GM18909 (cell line): ENCODE results near the gene SRPK2.
"Not testable (repeated sequence)": the region's sequence is repeated elsewhere in the genome, so short reads cannot be mapped to it uniquely, and the experiment has no call there.

Experiments
- ATAC-seq: cut with Tn5 transposase; IDR thresholded peaks from one replicate; pipeline ENCODE4 v1.9.1; 2021; ENCODE audit warnings: mild to moderate bottlenecking; ENCODE audit not compliant: unreplicated experiment, poor library complexity

The SRPK2 gene

DNA sequence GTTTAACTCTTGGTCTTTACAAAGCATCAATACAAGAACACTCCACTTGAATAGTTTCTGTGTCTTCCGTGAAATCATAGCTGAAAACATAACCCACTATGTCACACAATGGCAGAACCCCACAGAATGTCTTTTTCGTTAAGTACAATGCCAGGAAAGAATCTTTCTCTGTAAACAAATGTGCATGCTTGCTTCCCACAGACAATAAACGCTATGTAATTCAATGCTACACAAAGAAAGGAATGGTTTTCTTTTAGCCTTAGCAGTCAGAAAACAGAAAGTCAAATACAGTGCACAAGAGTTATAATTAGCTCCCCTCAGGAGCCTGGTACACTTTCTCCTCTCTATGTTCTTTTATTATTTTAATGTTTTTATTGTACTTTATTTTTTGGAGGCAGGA lies 186.1 kb downstream of the SRPK2 start:
- ATAC-seq: no peak

DNA sequence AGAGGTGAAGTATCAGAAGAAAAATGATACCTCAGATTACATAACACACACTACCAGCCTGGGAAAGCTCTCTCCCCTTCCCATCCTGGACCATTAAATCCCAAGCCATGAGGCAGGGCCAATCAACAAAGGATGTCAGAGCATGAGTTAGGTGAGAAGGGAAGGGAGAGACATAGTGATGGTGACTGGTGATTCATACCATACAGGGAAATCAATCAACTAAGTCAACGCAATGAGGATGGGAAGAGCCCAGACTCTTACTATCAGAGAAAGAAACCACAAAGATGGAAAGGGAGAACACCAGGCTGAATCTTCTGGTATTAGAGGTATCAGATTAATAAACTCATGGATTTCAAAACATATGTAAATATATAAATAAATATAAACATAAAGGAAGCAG lies 189.3 kb downstream of the SRPK2 start:
- ATAC-seq: no peak

DNA sequence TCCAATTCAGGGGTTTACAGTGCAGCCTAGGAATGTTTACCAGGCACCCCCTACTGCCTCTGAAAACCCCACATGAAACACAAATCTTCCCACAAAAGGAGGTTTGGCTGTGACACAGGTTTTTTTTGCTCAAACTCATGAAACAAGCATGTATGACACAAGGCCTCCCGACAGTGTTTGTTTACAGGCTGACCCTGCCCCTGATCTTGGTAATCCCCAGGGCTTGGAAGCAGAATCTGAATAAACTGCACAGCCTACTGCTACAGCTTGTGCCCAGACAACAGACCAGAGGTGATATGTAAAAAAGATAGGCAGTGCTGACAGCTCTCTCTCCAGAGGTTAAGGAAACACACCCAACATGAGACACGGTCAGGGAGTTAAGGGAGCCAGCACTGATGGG lies 190.5 kb downstream of the SRPK2 start:
- ATAC-seq: no peak

DNA sequence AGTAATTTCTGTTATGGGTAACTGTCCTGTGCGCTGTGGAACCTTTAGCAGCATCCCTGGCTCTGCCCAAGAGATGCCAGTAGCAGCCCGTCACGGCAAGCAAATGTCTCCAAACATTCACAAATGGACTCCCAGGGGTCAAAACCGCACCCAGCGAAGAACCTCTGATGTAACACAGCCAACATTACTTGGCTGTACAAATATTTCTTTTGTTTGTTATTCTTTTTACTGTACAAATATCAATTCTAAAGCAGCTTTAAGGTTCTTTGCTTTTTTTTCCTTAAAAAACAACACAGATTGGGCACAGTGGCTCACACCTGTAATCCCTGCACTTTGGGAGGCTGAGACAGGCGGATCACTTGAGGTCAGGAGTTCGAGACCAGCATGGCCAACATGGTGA lies 192.2 kb downstream of the SRPK2 start:
- ATAC-seq: no peak

DNA sequence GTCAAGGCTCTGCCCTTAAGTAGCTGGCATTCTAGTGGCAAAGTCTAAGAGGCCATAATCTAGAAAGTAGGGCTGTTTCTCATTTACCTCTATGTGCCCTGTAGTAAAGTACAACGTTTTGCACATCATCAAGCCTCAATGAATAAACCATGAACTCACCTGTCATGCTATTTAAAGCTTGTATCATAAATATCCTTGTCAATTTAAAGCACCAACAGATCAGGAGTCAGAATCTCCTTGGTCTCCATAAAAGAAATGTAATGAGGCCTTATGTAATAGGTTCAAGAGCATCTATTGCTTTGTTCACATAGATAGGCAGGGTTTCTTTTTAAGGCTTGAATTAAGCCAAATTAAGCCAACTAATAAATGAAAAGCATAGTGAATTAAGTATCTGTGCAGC lies 192.8 kb downstream of the SRPK2 start:
- ATAC-seq: no peak

DNA sequence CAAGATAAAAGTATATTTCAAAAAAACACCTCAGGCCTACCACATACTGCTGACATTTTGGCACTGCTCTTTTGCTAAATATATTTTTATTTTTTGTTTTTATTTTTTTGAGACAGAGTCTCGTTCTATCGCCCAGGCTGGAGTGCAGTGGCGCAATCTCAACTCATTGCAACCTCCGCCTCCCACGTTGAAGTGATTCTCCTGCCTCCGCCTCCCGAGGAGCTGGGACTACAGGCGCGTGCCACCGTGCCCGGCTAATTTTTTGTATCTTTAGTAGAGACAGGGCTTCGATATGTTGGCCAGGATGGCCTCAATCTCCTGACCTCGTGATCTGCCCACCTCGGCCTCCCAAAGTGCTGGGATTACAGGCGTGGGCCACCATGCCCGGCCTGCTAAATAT lies 193.8 kb downstream of the SRPK2 start:
- not testable (repeated sequence) for ATAC-seq

DNA sequence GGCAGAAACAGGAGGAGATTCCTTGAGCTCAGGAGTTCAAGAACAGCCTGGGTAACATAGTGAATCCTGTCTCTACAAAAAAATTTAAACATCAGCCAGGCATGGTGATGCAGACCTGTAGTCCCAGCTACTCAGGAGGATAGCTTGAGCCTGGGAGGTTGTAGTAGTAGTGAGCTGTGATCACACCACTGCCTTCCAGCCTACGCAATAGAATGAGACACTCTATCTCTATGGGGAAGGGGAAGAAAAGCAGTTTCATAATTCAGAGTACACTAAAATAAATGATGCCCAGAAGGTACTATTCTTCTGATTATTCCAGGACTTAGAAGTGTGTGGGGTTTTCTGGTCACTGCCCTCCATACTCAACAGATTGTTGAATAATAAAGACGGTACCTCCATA lies 197.4 kb downstream of the SRPK2 start:
- ATAC-seq: no peak

DNA sequence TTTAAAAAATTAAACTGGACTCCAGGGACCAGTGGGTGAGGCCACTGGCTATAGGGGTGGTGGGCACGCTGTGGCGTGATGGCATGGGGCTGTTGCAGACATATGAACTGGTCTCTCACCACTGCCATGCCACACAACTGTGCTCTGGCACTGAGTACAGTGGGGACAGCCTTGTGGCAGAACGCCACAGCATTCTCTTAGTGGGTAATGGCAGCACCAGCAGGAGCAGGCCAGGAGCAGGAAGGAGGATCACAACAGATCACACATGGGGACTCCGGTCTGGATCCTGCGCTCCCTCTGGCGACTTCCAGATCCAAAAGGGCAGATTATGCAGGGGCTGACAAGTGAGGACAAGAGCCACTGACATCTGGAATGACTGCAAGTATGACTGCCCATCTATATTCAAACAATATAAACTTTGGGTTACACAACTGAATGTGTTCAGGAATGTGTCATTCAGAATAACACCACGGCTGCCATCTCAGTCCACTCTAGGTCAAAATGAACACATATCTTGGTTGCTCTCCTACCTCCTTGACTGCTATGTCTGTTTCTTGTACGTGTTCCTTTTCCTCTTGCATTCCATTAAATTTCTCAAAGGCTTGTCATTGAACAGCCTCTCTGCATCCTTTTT lies 198.7 kb downstream of the SRPK2 start:
- no peak for ATAC-seq

DNA sequence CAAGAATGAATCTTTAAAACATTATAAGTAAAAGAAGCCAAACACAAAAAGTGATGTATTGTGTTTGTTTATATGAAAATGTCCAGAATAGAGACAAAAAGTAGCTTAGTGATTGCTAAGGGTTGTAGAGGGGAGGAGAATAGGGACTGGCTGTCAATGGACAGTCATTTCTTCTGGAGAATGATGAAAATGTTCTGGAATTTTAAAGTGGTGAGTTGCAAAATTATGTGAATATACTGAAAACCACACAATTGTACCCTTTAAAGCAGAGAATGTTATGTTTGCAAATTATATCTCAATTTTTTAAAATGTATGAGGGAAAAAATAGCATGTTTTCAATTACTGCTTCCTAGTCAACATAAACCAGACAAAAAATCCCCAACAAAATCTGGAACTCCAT lies 200.5 kb downstream of the SRPK2 start:
- no peak for ATAC-seq

DNA sequence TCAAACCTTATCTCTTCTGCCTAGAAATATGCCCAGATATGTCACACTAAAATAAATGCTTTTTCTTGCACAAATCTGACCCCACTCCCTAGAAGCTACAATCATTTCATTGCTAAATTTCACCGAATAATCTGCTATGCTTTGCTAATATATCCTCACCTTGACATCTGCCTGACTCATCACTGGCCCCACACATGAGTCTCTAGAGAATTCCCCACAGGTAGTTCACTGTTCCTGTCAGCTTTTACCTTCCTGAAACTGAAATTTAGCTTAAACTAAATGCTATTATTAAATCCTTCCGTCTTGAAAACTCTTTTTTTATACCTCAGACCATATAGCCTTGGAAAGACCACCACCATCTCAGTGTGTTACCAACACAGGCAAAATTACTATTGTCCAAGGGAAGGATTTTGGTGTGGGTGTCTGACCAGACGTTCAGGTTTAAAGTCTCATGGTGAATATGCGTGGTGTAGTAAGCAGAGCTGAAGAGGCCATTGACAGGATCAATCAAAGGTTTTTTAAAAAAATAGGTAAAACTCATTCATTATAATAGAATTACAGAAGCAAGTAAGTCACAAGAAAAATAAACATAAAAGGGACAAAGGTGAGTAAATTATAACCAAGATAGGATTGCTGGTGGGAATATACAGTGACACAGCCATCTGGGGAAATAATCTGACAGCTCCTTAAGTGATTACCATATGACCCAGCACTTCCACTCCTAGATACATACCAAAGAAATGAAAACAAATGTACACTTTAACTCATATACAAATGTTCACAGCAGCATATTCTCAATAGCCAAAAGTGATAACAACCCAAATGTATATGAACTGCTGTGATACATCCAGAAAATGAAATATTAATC lies 201.2 kb downstream of the SRPK2 start:
- ATAC-seq: peak; percentile 67

DNA sequence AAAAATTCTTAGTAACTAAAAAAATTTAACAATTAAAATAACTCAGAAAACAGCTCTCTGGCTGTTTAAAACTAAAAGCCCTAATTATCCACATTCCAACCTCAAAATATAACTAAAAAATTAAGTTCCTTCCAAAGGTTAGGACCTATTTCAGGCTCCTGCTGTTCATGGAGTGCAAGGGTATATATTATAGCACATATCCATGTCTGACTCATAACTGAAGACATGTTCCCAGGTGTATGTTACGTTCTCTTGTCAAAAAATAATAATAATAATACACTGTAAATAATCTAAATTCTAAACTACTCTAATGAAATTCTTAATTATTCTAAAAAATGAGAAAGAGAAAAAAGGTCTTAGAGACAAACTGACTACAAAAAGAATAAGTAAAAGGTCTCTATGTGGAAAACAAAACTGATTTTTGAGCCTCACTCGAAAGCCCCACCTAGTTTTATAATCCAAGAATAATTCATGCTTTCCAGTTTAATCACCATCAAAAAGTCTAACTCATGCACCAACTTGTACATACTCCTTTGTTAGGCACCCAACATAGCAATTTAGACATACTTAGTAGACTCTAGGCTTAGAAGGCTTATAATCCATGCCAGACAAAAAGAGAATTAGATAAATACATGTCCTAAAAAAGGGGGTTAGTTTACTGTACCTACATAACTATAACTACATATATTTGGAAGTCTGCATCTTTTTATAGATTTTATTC lies 203.3 kb downstream of the SRPK2 start:
- ATAC-seq: no peak

DNA sequence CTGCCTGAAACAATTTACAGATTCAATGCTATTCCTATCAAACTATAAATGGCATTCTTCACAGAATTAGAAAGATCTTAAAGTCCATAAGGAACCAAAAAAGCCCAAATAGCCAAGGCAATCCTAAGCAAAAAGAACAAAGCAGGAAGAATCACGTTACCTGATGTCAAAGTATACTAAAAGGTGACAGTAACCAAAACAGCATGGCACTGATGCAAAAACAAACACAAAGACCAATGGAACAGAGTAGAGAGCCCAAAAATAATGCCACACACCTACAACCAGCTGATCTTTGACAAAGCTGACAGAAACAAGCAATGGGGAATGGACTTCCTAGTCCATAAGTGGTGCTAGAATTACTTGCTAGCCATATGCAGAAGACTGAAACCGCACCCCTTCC lies 208.7 kb downstream of the SRPK2 start:
- ATAC-seq: no peak

DNA sequence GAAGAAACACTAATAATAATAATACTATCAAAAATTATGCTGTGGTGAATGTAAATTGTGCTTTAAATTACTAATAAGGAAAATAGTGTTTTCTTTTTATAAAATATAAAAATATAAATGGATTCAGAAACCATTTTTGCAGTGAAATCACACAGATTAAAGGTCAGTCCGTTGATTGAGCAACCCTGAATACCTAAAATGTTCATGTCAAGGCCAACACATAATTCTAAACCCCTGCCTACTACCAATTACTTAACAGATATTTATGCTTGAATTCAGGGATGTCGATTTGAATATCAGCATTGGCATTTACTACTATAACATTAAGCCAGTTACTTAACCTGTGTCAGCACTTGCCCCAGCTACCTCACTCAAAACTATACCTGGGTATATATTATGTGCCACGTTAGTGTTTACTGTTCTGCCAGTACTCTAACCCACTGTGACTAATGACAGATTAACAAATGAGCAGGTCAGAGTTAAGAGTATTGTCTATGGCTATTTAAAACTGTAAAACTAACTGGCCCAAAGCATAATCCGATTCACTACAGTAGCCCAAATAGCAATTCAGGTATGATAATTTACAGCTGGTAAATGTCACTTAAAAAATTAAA lies 209.7 kb downstream of the SRPK2 start:
- no peak for ATAC-seq

DNA sequence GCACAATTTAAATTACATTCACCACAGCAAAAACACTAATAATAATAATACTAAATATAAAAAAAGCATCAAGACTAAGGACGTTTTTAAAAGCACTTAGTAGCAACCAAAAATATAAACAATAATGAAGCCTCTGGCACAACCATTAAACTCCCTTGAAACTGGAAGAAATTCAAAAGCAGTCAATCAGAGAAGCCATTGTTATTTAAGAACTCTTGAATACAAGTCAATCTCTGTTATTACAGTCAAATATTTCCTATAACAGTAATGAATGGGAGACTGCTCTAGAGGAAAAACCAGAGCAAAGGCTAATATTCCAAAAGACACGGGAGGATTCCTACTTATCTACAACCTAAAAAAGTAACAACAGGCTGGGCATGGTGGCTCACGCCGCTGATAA lies 210.5 kb downstream of the SRPK2 start:
- no peak for ATAC-seq

DNA sequence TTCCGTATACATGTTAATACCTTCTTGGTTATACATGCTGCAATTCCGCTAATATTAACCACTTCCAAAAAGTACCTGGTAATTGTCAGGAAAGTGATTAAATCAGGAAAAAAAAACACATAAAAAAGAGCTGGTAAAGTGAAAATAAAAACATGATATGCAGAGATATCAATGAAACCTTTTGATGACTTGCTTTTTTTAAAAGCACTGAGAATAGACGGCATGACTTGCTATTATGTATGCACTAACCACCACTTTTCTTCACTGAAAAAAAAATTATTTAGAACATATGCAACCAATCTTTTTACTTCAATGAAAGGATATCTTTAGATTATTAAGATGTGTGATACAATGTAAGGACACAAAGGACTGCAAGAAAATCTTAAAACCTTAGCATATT lies 211.7 kb downstream of the SRPK2 start:
- no peak for ATAC-seq

DNA sequence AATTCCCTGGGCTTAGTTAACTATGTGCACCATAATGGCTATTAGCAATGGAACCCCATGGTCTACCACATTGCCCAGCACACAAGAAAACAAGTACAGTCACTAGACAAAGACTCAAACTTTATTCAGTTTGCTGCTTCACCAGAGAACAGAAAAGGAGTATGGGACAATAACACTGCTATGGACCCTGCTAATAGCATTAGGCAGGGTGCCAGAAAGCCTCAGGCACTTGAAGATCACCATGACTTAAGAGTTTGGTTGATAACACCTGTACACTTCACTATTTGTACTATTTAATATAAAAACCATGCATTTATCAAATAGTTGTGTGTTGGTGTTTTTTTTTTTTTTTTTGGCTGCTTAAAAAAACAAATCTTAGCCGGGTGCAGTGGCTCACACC lies 215.1 kb downstream of the SRPK2 start:
- ATAC-seq: no peak

DNA sequence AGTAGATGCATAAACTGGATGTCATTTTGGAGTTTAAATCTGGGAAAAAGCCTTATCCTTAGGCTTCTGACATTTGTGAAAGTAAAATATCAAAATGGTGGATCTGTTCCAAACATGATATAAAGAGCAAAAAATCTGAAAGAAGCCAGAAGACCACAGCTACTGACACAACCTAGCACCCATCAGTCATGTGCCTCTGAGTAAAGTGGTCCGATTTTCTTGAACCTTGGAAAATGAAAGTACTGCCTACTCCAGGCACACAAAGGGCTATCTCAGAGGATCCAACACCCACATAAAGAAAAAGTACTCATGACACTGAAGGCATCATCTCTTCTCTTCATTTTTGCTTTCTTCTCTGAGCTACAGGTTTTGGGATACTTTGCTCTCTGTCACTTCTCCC lies 224.0 kb downstream of the SRPK2 start:
- no peak for ATAC-seq

DNA sequence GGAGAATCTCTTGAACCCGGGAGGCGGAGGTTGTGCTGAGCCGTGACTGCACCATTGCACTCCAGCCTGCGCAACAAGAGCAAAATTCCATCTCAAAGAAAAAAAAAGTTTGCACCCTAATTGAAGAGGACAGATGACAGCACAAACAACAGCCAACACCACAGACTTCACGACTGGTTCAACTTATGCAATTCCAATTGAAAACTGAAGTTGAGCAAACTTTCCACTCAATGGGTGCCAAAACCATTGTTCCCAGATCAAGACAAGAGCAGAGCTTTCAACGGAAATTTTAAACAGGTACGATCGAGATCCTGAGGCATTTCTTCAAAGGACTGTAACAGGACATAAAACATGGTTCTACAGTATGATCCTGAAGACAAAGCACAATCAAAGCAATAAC lies 225.0 kb downstream of the SRPK2 start:
- ATAC-seq: no peak

DNA sequence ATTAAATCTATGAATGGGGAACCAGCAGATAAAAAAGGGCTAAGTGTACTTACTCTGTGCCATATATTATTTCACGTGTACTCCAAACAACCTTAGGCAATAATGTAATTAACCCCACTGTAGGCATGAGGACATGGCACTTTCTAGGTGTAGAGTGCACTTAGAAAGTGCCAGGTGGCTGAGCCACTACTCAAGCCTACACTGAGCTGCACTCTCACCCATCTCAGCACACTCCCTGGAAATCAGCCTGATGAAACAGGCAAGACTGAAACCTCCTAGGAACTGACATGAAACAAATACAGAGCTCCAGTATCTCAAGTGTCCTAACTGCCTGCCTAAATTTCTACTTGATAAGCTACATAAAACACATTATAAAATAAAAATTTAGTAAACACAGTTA lies 227.4 kb downstream of the SRPK2 start:
- ATAC-seq: no peak

DNA sequence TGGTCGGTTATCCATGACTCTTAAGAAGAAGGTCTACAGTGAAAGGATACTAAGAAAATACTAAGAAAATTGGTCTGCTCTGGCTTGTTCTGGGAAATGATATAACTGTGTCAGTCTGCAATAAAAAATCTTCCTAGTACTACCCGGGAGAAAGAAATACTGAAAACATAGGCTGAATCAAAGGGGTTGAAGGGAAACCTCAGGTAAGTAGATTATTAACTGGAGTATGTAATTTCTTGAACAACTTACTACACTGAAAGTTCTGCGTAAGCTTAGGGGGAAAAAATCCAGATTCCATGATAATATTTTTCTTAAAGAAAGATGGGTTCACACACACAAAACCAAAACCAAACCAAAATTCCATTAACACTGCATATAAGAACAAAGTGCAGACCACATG lies 231.4 kb downstream of the SRPK2 start:
- ATAC-seq: no peak

DNA sequence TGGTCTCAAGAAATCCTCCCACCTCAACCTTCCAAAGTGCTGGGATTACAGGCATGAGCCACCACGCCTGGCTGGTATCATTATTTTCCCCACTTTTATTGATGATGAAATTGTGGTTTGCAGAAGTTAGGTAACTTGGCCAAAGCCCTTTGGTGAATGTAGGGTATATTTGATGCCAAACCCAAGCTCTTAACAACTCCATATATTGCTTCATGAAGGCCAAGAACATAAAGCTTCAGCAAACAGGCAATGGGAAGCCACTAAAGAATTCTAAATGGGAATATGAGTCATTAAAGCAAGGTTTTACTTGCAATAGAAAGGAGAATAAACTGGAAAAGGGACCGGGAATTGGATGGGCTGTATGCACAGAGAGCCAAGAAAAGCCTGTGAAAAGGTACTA lies 232.0 kb downstream of the SRPK2 start:
- no peak for ATAC-seq
